ENCODE results near the gene ATP6V1C2. TPM values are rescaled to one million over a fixed set of nuclear protein-coding genes. Genes with fewer than 3 reads are reported as not detected.

Gene ATP6V1C2
- polyA plus RNA-seq, 3 donors, result 0.03 TPM; not detected in 2

- Mint-ChIP-seq H3K36me3 (peaks cover 1 to 2% of the 10 kb centered on the region in 2 donors), H3K27me3 (ENCODE audit: low read depth in 3 of 3) (peaks cover 4 to 10% (median 5%) of the 10 kb centered on the region in 3 donors), H3K4me3 (peak overlapping the region in 1 of 2 donors; percentile 13), H3K4me1 (peaks cover 31% of the 10 kb centered on the region), H3K27ac (no peak overlapping the region), H3K9me3 (peaks cover 0 to 2% (median 0%) of the 10 kb centered on the region in 7 donors)
- TF ChIP-seq, protein P1, sequence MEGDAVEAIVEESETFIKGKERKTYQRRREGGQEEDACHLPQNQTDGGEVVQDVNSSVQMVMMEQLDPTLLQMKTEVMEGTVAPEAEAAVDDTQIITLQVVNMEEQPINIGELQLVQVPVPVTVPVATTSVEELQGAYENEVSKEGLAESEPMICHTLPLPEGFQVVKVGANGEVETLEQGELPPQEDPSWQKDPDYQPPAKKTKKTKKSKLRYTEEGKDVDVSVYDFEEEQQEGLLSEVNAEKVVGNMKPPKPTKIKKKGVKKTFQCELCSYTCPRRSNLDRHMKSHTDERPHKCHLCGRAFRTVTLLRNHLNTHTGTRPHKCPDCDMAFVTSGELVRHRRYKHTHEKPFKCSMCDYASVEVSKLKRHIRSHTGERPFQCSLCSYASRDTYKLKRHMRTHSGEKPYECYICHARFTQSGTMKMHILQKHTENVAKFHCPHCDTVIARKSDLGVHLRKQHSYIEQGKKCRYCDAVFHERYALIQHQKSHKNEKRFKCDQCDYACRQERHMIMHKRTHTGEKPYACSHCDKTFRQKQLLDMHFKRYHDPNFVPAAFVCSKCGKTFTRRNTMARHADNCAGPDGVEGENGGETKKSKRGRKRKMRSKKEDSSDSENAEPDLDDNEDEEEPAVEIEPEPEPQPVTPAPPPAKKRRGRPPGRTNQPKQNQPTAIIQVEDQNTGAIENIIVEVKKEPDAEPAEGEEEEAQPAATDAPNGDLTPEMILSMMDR (IDR thresholded peaks at IDR 0.05), result no peak
- Histone ChIP-seq H3K9ac (ENCODE audit: insufficient read depth, low read length, poor library complexity, severe bottlenecking) (no peak overlapping the region), H3K27me3 (ENCODE audit: control insufficient read depth in 2 of 2, insufficient read depth in 2 of 2, low read length in 2 of 2) (no peaks in the 10 kb centered on the region), H3K4me1 (ENCODE audit: control insufficient read depth in 1 of 2, insufficient read depth in 2 of 2, low read length in 2 of 2) (peaks cover 24 to 29% of the 10 kb centered on the region in 2 donors), H3K27ac (ENCODE audit: low read depth in 1 of 2, low read length in 2 of 2) (no peak overlapping the region), H3K36me3 (replicated peaks in 1 of 2; ENCODE audit: control insufficient read depth in 1 of 2, insufficient read depth in 2 of 2, low read length in 2 of 2) (no peaks in the 10 kb centered on the region), H4K20me1 (ENCODE audit: insufficient read depth, low read length) (peaks cover 26% of the 10 kb centered on the region), H3K4me2 (replicated peaks; ENCODE audit: extremely low read depth, low read length, poor library complexity, severe bottlenecking) (no peak overlapping the region), H3K9me3 (replicated peaks in 1 of 2; ENCODE audit: control insufficient read depth in 1 of 2, insufficient read depth in 1 of 2, low read length in 2 of 2) (no peaks in the 10 kb centered on the region), H3K4me3 (replicated peaks in 1 of 3; ENCODE audit: low read depth in 2 of 3, low read length in 3 of 3) (no peak overlapping the region), H3K79me2 (ENCODE audit: insufficient read depth, low read length) (peaks cover 34% of the 10 kb centered on the region), H2AFZ (ENCODE audit: insufficient read depth, low read depth, low read length, poor library complexity, severe bottlenecking) (no peak overlapping the region)
- 87% methylated on average over 9 of the region's 10 CpGs for WGBS (ENCODE audit: insufficient coverage)
- DNase-seq, result no peak
- intact Hi-C loops (cut with micrococcal nuclease), result no loop called here
These were observed 92.7 kb downstream of the ATP6V1C2 start for GRCh38 chr2:10814142-10814541.

GRCh38 chr2:10814571-10815331 is 93.3 kb downstream of the ATP6V1C2 start:
- Histone ChIP-seq H3K4me3 (replicated peaks in 1 of 3; ENCODE audit: low read depth in 2 of 3, low read length in 3 of 3) (no peak overlapping the region), H3K27me3 (ENCODE audit: control insufficient read depth in 2 of 2, insufficient read depth in 2 of 2, low read length in 2 of 2) (no peaks in the 10 kb centered on the region), H4K20me1 (ENCODE audit: insufficient read depth, low read length) (peaks cover 20% of the 10 kb centered on the region), H3K36me3 (replicated peaks in 1 of 2; ENCODE audit: control insufficient read depth in 1 of 2, insufficient read depth in 2 of 2, low read length in 2 of 2) (no peaks in the 10 kb centered on the region), H3K4me1 (ENCODE audit: control insufficient read depth in 1 of 2, insufficient read depth in 2 of 2, low read length in 2 of 2) (peaks cover 24 to 29% of the 10 kb centered on the region in 2 donors), H3K4me2 (replicated peaks; ENCODE audit: extremely low read depth, low read length, poor library complexity, severe bottlenecking) (no peak overlapping the region), H3K9ac (ENCODE audit: insufficient read depth, low read length, poor library complexity, severe bottlenecking) (no peak overlapping the region), H3K79me2 (ENCODE audit: insufficient read depth, low read length) (peaks cover 27% of the 10 kb centered on the region), H3K9me3 (replicated peaks in 1 of 2; ENCODE audit: control insufficient read depth in 1 of 2, insufficient read depth in 1 of 2, low read length in 2 of 2) (no peaks in the 10 kb centered on the region), H3K27ac (ENCODE audit: low read depth in 1 of 2, low read length in 2 of 2) (no peak overlapping the region), H2AFZ (ENCODE audit: insufficient read depth, low read depth, low read length, poor library complexity, severe bottlenecking) (no peak overlapping the region)
- Mint-ChIP-seq H3K4me3 (peak overlapping the region in 1 of 2 donors; percentile 11), H3K27ac (peak overlapping the region in 2 of 7 donors; percentile 59 to 69), H3K27me3 (ENCODE audit: low read depth in 3 of 3) (peaks cover 4 to 8% (median 5%) of the 10 kb centered on the region in 3 donors), H3K36me3 (peaks cover 0 to 2% of the 10 kb centered on the region in 2 donors), H3K4me1 (peaks cover 33% of the 10 kb centered on the region), H3K9me3 (peaks cover 0 to 2% (median 0%) of the 10 kb centered on the region in 7 donors)
- intact Hi-C loops (cut with micrococcal nuclease), result no loop called here
- WGBS (ENCODE audit: insufficient coverage), result 91% methylated on average over 15 of the region's 16 CpGs
- no peak for DNase-seq
- TF ChIP-seq, protein P1 (IDR thresholded peaks at IDR 0.05), result no peak

Data from CD14-positive monocyte (primary cell).